Glomerular visceral epithelial cell (primary cell): ENCODE results near the gene GSAP.

Experiments used
- DNase-seq: peaks from one replicate; pipeline ENCODE4 v3.0.0-alpha.2; 2016; ENCODE audit errors: extremely low spot score

The GSAP gene

GRCh38 chr7:77434570-77435275, 18.6 kb upstream of the GSAP start:
- no peak for DNase-seq

- DNase-seq, result no peak
Observed at GRCh38 chr7:77433901-77434300, 17.8 kb upstream of the GSAP start.

- no peak for DNase-seq
Observed at GRCh38 chr7:77430927-77431326, 14.8 kb upstream of the GSAP start.

- DNase-seq, result no peak
Observed at GRCh38 chr7:77428777-77429231, 12.7 kb upstream of the GSAP start.

GRCh38 chr7:77427996-77428603, 12.0 kb upstream of the GSAP start:
- peak; percentile 83 for DNase-seq

GRCh38 chr7:77426521-77427051, 10.4 kb upstream of the GSAP start:
- no peak for DNase-seq

- no peak for DNase-seq
Observed at GRCh38 chr7:77426052-77426404, 9.9 kb upstream of the GSAP start.

- DNase-seq, result peak; percentile 32
Observed at GRCh38 chr7:77425101-77426051, 9.2 kb upstream of the GSAP start.

GRCh38 chr7:77422500-77422899, 6.4 kb upstream of the GSAP start:
- no peak for DNase-seq

- DNase-seq, result no peak
Observed at GRCh38 chr7:77420986-77421672, 5.0 kb upstream of the GSAP start.

GRCh38 chr7:77420438-77420837, 4.3 kb upstream of the GSAP start:
- no peak for DNase-seq

GRCh38 chr7:77419102-77419501, 3.0 kb upstream of the GSAP start:
- no peak for DNase-seq

GRCh38 chr7:77417801-77418200, 1.7 kb upstream of the GSAP start:
- no peak for DNase-seq

GRCh38 chr7:77416621-77417371, 647 bp upstream of the GSAP start:
- no peak for DNase-seq

GRCh38 chr7:77415476-77415822, 700 bp downstream of the GSAP start:
- no peak for DNase-seq

GRCh38 chr7:77413861-77414424, 2.2 kb downstream of the GSAP start:
- DNase-seq, result no peak

GRCh38 chr7:77413128-77413527, 3.0 kb downstream of the GSAP start:
- DNase-seq, result no peak

GRCh38 chr7:77409739-77410547, 6.2 kb downstream of the GSAP start:
- peak; percentile 52 for DNase-seq

GRCh38 chr7:77409005-77409738, 7.0 kb downstream of the GSAP start:
- DNase-seq, result no peak
